ENCODE results near the gene MTMR6.
A peak's percentile ranks its signal among the peaks of the same experiment; 100 is the strongest.
"Not testable (repeated sequence)": the region's sequence is repeated elsewhere in the genome, so short reads cannot be mapped to it uniquely, and the experiment has no call there.

Gene MTMR6

DNA sequence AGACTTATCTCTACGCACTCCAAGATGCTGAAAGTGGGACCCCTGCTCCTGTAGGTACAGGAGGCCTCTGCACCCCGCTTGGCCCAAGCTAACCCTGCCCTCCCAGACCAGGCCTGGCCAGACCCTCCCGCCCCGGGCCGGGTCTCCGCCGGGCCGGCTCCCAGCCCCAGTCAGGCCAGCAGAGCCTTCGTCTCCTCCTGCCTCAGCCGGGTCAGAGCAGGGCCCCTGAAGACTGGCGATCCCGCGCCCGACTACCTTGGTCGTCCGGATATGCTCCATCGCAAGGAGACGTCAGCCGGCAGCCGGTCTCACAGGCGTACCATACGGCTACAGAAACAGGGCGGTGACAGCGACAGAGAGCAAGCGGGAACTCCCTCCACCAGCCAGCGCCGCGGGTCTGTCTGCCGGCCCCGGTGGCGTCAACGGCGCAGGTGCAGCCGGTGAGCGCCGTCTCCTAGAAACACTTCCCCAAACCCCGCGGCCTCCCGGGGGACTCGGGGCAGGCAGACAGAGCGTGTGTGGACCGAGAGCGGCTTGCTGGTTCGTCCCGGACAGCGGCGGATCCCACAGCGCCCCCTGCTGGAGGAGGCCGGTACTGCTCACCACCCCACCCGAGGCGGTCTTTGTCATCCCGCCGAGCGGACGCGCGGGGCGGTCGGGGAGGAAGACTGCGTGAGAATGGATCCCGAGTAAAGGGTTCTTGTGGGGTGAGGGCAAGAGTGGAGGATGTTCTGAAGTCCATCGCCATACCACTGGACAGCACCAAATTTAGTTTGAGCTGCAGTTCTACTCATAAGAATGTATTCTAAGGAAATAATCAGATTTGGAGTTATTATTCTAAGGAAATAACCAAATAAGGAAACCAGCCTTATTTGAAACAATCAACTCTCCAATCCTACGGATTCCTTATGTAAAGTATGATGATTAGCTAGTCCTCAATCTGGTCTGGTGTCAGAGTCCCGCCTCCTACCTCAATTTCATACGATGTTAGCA, at the start of gene MTMR6:
MTMR6 (minus strand) TSS at position 520 of the 993 bp plus-strand sequence; CDS start at position 279, 241 bp downstream.
- DNase-seq (ENCODE audit: low read depth in 2 of 2), result peak; percentile 96

DNA sequence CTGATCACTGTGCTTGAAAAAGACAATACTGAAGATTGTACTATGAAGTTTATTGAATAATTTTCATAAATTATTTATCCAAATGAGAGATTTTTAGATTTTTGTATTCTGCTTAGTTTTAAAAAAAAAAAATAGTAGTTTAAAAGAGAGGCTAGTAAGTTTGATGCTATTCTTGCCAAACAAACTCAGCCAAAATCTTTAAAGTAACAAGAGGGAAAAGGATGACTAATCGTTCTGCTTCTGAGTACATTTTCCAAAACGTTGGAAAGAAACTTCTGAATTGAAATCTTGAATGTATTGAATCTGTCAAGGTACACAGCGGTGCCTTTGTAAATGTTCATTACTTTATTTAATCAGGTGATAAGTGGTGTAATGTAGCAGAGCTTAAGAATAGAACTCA, 48.6 kb upstream of the MTMR6 start:
- no peak for DNase-seq (ENCODE audit: low read depth in 2 of 2)

DNA sequence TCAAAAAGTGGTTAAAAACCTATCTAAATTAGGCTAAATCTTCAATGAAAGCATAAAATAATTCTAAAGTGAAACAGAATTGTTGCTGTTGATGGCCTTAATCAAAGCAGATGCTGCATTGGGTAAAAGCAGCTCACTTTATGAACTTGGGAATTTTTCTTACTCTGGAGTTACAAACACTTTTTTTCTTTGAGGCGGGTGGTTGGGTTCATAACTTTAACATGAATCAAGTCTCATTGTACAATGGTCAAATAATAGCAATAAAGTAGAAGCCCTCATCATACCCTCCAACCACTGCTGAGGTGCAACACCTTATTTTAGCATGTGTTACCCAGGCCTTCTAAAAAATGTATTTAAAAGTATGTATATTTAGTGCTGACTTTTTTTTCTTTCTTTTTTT, 43.3 kb upstream of the MTMR6 start:
- DNase-seq (ENCODE audit: low read depth in 2 of 2), result no peak

GRCh38 chr13:25329706-25330105, 42.4 kb upstream of the MTMR6 start:
- no peak for DNase-seq (ENCODE audit: low read depth in 2 of 2)

DNA sequence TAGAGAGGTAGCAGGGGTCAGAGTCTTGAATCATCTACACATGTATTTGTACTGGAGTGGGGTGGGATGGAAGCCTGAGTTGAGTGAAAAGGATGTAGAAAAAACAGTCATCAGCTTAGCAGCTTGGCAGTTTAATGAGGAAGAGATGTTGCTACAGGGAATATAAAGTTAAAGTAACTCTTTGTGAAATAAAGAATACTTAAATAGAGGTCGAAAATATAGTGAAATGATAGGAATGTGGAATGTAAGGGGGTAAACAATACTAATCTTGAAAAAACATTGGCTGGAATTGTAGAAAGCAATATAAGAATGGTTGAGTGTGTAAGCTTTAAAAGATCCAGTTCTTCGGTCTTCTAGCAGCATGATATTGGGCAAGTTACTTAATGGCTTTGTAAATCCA, 36.8 kb upstream of the MTMR6 start:
- no peak for DNase-seq (ENCODE audit: low read depth in 2 of 2)

DNA sequence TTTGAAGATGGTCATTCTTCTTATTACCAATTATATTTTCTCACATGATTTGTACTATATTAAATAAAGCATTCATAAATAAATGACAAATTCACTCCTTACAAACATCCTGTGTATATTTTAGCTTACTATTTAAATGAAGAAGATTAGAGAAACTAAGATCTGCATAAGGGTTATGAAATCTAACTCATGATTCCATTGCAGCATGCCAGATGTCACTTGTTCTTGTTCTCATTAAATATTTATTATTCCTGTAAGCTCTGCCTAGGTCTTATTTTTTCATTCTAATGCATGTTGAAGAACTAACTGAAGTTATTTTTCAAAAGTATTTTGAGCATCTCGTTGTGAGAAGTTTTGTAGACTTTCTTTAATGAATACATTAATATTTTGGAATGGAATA, 32.5 kb upstream of the MTMR6 start:
- no peak for DNase-seq (ENCODE audit: low read depth in 2 of 2)

- DNase-seq (ENCODE audit: low read depth in 2 of 2), result not testable (repeated sequence)
Measured at GRCh38 chr13:25318946-25319345, 31.7 kb upstream of the MTMR6 start.

- no peak for DNase-seq (ENCODE audit: low read depth in 2 of 2)
Measured at GRCh38 chr13:25310891-25311290, 23.6 kb upstream of the MTMR6 start.

- no peak for DNase-seq (ENCODE audit: low read depth in 2 of 2)
Measured at GRCh38 chr13:25306671-25307464, 19.6 kb upstream of the MTMR6 start.

DNA sequence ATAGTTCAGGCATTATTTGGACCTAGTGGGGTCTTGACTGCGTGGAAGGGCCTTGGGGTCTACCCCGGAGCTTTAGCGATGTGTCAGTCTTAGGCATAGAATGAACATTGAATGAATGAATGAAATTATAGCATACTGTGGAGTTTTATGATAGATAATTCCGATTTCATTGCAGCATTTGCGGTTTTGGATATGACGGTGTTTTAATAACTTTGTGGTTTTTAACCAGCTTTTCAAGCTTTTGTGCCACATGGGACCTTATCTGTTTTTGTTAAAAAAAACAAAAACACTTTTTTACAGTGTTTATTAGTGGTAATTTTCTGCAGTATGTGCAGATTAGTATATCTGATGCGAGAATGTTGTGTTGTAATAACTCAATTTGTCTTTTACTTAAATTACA, 14.8 kb upstream of the MTMR6 start:
- no peak for DNase-seq (ENCODE audit: low read depth in 2 of 2)

GRCh38 chr13:25301347-25302113, 14.2 kb upstream of the MTMR6 start, which contains the start of gene NUP58:
NUP58 (plus strand) TSS chr13:25301625; CDS start chr13:25301774, 149 bp downstream.
- DNase-seq (ENCODE audit: low read depth in 2 of 2), result peak; percentile 86

GRCh38 chr13:25300861-25301346, 13.6 kb upstream of the MTMR6 start:
- peak in 1 of 2 donors; percentile 12 for DNase-seq (ENCODE audit: low read depth in 2 of 2)

GRCh38 chr13:25295701-25296100, 8.4 kb upstream of the MTMR6 start:
- no peak for DNase-seq (ENCODE audit: low read depth in 2 of 2)

DNA sequence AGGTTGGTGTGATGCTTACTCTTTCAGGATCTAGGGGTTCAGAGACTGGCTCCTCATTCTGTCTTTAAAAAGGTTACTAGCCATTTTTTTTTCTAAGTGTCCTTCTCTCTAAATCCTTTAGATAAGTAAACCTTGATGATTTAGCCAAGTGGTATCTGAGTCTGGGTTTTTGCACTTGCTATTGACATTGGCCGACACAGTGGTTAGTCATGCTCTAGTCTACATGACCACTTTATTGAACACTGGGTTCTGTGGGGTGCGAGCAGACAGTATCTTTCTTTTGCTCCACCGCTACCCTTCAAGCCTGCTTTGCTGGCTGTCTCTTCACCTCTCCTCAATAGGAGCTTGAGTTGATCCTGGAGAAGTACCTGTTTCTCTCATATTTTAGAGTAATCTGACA, 7.9 kb upstream of the MTMR6 start:
- DNase-seq (ENCODE audit: low read depth in 2 of 2), result no peak

GRCh38 chr13:25292301-25292700, 5.0 kb upstream of the MTMR6 start:
- DNase-seq (ENCODE audit: low read depth in 2 of 2), result no peak

DNA sequence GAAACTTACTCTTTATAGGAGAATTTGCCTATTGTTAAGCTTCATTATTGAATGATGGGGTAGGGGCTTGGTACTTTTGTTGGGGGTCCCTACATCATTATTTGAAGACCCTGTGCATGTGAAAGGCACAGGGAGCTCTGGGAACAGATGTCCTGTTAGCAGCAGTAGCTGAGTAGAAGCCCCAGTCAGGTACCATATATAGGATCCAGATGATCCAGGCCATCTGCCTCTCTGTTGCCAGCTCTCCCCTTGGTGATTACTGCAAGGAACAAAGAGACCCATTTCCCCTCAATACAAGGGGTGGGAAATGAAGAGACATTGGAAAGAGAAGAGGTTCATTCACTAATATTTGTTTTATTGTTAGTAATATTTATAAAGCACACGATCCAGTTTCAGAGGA, 4.4 kb upstream of the MTMR6 start:
- DNase-seq (ENCODE audit: low read depth in 2 of 2), result no peak

GRCh38 chr13:25288966-25289365, 1.7 kb upstream of the MTMR6 start:
- DNase-seq (ENCODE audit: low read depth in 2 of 2), result no peak

- DNase-seq (ENCODE audit: low read depth in 2 of 2), result no peak
Measured at GRCh38 chr13:25286308-25286968, 850 bp downstream of the MTMR6 start.

DNA sequence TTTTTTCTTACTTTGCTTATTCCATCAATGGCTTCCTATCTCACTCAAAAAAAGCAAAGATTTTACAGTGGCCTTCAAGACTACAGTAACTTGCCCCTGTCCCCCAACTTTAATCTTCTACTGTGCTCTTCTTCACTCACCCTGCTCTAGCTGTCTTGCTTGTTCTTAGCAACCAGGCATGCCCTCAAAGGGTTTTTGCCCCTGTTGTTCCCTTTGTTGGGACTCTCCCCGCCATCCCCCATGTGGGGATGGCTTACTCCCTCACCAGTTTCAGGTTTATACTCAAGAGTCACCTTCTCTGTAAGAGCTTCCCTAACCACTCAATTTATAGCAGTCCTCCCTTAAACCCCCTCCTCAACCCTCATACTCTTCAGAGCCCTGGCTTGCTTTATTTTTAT, 5.4 kb downstream of the MTMR6 start:
- DNase-seq (ENCODE audit: low read depth in 2 of 2), result no peak

- DNase-seq (ENCODE audit: low read depth in 2 of 2), result no peak
Measured at GRCh38 chr13:25281193-25281934, 5.9 kb downstream of the MTMR6 start.
